Activated CD8-positive, alpha-beta T cell treated with anti-CD3 and anti-CD28 coated beads for 36 hours (primary cell): Measurements from ENCODE around the gene ST3GAL4. TPM values are rescaled to one million over a fixed set of nuclear protein-coding genes. Genes with fewer than 3 reads are reported as not detected.

Experiments used
- ATAC-seq: fragments of 200-7000 bp; cut with Tn5 transposase; one replicate; pipeline ENCODE4 v1.10.0; 2021; ENCODE audit warnings: mild to moderate bottlenecking, moderate library complexity
- CTCF ChIA-PET: fragments of 350-600 bp; sonication (Branson Sonifier 250); formaldehyde crosslinking; loops from one replicate; lab custom pipeline; 2021; ENCODE audit warnings: antibody characterized with exemption; lab: Charles Lee
- POLR2A ChIA-PET: fragments of 350-600 bp; sonication (Branson Sonifier 250); formaldehyde crosslinking; loops from one replicate; lab custom pipeline; 2021; ENCODE audit warnings: antibody characterized with exemption; lab: Charles Lee
- DNase-seq: peaks from one replicate; pipeline ENCODE4 v3.0.0-alpha.2; 2020
- H3K27ac Mint-ChIP-seq: one replicate; pipeline ENCODE4 v1.8.0; 2021; ENCODE audit warnings: mild to moderate bottlenecking, mixed read lengths
- H3K27me3 Mint-ChIP-seq: one replicate; pipeline ENCODE4 v1.8.0; 2021; ENCODE audit warnings: mixed read lengths
- H3K36me3 Mint-ChIP-seq: one replicate; pipeline ENCODE4 v1.8.0; 2021; ENCODE audit warnings: low read depth, mixed read lengths
- H3K4me1 Mint-ChIP-seq: one replicate; pipeline ENCODE4 v1.8.0; 2021; ENCODE audit warnings: low read depth, mixed read lengths
- H3K4me3 Mint-ChIP-seq: one replicate; pipeline ENCODE4 v1.8.0; 2021; ENCODE audit warnings: mild to moderate bottlenecking, moderate library complexity, mixed read lengths
- H3K9me3 Mint-ChIP-seq: one replicate; pipeline ENCODE4 v1.8.0; 2021; ENCODE audit warnings: mixed read lengths
- intact Hi-C: fragments of 100-400 bp; cut with micrococcal nuclease; formaldehyde crosslinking; loops from one replicate; pipeline ENCODE4 v1.10.0; 2022
- total RNA-seq, 2 experiments: library from RNA; stranded (reverse); gene quantifications; one replicate each; pipeline ENCODE4 v1.2.3, GENCODE V29; 2021
- TF ChIP-seq, protein P1 (sequence below): fragments of 200-600 bp; IDR thresholded peaks from one replicate; pipeline ENCODE4 v1.8.0; 2022; ENCODE audit warnings: antibody characterized with exemption, mild to moderate bottlenecking

The ST3GAL4 gene
- total RNA-seq, 2 experiments from 2014 or later, result 10.7 to 11.7 TPM

DNA sequence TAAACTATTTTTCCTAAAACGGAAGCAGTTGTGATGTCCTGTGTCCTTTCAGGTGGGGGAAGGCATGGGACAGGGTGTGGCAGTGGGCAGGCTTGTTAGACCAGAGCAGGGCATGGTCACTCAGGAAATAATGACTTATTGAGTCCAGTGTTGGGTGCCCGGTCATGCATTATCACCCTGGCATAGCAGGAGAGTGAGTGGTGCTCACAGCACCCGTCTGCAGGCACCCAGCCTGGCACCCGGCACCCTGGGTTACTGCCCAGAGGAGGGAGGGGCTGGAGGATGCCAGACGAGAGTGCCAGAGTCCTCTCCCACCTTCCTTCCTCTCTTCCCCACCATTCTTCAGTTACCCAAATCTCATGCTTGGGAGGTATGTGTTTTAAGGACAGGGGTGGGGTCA, 59.1 kb downstream of the ST3GAL4 start:
- CTCF ChIA-PET, result no interaction called here
- Mint-ChIP-seq H3K27ac (no peak overlapping the region), H3K36me3 (peaks cover 7% of the 10 kb centered on the region), H3K9me3 (no peaks in the 10 kb centered on the region), H3K4me1 (peaks cover 11% of the 10 kb centered on the region), H3K27me3 (peaks cover 1% of the 10 kb centered on the region), H3K4me3 (no peak overlapping the region)
- POLR2A ChIA-PET, result no interaction called here
- no peak for ATAC-seq
- intact Hi-C loops, result loop anchor here (10.0 kb wide), 1 partner anchor 100 kb away; no protein-coding TSS in a partner anchor
- no peak for DNase-seq
- TF ChIP-seq, protein P1, sequence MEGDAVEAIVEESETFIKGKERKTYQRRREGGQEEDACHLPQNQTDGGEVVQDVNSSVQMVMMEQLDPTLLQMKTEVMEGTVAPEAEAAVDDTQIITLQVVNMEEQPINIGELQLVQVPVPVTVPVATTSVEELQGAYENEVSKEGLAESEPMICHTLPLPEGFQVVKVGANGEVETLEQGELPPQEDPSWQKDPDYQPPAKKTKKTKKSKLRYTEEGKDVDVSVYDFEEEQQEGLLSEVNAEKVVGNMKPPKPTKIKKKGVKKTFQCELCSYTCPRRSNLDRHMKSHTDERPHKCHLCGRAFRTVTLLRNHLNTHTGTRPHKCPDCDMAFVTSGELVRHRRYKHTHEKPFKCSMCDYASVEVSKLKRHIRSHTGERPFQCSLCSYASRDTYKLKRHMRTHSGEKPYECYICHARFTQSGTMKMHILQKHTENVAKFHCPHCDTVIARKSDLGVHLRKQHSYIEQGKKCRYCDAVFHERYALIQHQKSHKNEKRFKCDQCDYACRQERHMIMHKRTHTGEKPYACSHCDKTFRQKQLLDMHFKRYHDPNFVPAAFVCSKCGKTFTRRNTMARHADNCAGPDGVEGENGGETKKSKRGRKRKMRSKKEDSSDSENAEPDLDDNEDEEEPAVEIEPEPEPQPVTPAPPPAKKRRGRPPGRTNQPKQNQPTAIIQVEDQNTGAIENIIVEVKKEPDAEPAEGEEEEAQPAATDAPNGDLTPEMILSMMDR, result no peak

DNA sequence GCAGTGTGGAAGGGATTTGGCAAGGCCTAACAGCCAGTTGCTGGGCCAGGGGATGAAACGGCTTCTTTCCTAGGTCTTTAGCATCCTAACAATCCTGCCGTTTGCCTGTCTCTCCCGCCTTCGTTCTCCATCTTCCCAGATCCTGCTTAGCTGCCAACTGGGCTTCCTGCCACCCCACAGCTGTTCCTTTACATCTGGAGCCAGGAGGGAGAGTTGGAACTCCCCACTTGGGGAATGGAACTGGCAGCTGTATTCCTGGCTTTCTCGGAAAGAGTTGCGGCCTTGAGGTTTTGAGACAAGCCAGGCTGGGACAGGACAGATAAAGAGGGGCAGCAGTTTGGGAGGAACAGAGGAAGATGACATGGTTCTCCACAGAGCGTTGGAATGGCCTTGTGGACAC, 59.6 kb downstream of the ST3GAL4 start:
- CTCF ChIA-PET, result no interaction called here
- TF ChIP-seq, protein P1, result no peak
- POLR2A ChIA-PET, result no interaction called here
- intact Hi-C loops, result loop anchor here (10.0 kb wide), 1 partner anchor 100 kb away; no protein-coding TSS in a partner anchor
- Mint-ChIP-seq H3K9me3 (no peaks in the 10 kb centered on the region), H3K4me1 (peaks cover 16% of the 10 kb centered on the region), H3K36me3 (peaks cover 7% of the 10 kb centered on the region), H3K27ac (no peak overlapping the region), H3K4me3 (no peak overlapping the region), H3K27me3 (peaks cover 4% of the 10 kb centered on the region)
- DNase-seq (no peak), ATAC-seq (no peak)

DNA sequence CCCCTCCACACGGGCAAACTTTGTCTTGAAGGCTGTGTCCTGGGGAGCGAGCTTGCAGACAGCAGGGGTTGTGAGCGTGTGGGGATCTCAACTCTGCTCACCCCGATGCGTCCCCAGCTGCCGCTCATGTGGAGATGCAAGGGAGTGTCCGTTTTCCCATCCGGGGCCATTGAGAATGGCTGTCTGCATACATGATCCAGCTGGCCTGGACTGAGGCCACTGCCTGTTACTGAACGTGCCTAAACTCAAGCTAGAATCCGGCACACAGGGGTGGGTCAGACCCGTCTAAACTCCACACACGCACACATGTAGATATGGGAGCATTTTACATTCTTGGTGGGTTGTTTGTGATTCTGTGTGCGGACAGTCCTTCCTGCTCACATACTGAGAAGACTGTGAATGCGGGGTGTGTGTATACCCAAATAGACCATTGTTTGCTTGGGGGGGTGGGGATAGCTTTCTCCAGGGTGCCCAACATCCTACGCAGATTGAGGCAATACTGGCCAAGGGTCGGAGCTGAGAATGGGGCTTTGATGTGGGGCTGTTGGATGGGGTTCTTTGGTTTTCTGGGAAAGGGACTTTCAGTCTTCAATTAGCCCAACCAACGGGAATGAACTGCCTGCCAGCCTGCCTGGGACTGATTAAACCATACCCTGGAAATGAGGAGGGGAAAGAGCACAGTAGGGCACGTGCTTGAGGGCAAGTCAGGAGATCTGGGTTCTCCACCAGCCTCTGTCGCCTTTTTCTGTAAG, 60.4 kb downstream of the ST3GAL4 start:
- CTCF ChIA-PET, result interaction anchor here (1.6 to 5.4 kb wide), 2 partner anchors 65 to 105 kb away, joined by 7 to 27 read pairs; no protein-coding TSS in a partner anchor
- peak overlapping the region; percentile 54 for H3K4me3 Mint-ChIP-seq
- DNase-seq, result no peak
- H3K27ac Mint-ChIP-seq, result no peak overlapping the region
- peaks cover 19% of the 10 kb centered on the region for H3K4me1 Mint-ChIP-seq
- intact Hi-C loops, result loop anchor here (10.0 kb wide), 1 partner anchor 101 kb away; no protein-coding TSS in a partner anchor
- H3K9me3 Mint-ChIP-seq, result no peaks in the 10 kb centered on the region
- POLR2A ChIA-PET, result interaction anchor here (0.9 kb wide), 1 partner anchor 81 kb away, joined by 3 read pairs; no protein-coding TSS in a partner anchor
- peaks cover 4% of the 10 kb centered on the region for H3K27me3 Mint-ChIP-seq
- TF ChIP-seq, protein P1, result no peak
- peaks cover 7% of the 10 kb centered on the region for H3K36me3 Mint-ChIP-seq
- ATAC-seq, result no peak

DNA sequence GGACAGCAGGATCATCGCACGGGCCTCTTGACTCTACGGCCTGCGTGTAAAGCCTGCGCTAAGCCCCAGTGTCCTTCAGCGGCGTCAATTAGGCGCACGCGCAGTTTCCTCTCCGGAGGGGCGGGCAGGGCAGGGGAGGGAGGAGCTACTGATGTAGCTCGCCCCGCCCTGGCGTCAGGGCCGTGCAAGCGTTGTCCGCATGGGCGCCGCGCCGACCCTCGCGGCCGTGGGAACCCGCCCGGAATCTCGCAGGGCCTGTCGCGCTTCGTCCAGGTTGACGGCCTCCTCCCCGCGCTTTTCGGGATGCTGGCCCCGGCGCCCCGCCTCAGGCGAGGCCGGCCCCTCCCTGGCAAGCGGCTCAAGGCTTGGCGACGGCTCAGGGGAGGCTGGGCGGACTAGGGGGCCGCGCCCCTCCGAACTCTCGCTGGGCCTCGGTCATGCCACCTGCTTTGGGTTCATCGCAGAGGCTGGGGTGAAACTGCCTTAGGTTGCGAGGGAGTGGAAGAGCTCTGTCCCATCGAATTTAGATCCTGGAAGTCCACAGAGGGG, 61.1 kb downstream of the ST3GAL4 start:
- Mint-ChIP-seq H3K4me3 (peak overlapping the region; percentile 54), H3K36me3 (peaks cover 7% of the 10 kb centered on the region), H3K4me1 (peaks cover 19% of the 10 kb centered on the region), H3K9me3 (no peaks in the 10 kb centered on the region), H3K27me3 (peaks cover 4% of the 10 kb centered on the region), H3K27ac (peak overlapping the region; percentile 55)
- peak; percentile 100 for ATAC-seq
- POLR2A ChIA-PET, result interaction anchor here (0.9 kb wide), 1 partner anchor 81 kb away, joined by 3 read pairs; no protein-coding TSS in a partner anchor
- TF ChIP-seq, protein P1, result no peak
- intact Hi-C loops, result loop anchor here (10.0 kb wide), 1 partner anchor 102 kb away; no protein-coding TSS in a partner anchor
- DNase-seq, result peak; percentile 83
- CTCF ChIA-PET, result interaction anchor here (1.3 to 5.4 kb wide), 3 partner anchors 28 to 106 kb away, joined by 3 to 27 read pairs (median 7); no protein-coding TSS in a partner anchor
